Stimulated activated CD4-positive, alpha-beta T cell treated with anti-CD3 and anti-CD28 coated beads, Interleukin-4, amount 100 ng/mL, for 1 hour (primary cell): ENCODE measurements around the gene APOBEC3G.
"Not testable (repeated sequence)": the region's sequence is repeated elsewhere in the genome, so short reads cannot be mapped to it uniquely, and the experiment has no call there.

ENCODE experiments used
- DNase-seq: peaks from one replicate; pipeline ENCODE4 v3.0.0-alpha.2; 2020

The APOBEC3G gene

DNA sequence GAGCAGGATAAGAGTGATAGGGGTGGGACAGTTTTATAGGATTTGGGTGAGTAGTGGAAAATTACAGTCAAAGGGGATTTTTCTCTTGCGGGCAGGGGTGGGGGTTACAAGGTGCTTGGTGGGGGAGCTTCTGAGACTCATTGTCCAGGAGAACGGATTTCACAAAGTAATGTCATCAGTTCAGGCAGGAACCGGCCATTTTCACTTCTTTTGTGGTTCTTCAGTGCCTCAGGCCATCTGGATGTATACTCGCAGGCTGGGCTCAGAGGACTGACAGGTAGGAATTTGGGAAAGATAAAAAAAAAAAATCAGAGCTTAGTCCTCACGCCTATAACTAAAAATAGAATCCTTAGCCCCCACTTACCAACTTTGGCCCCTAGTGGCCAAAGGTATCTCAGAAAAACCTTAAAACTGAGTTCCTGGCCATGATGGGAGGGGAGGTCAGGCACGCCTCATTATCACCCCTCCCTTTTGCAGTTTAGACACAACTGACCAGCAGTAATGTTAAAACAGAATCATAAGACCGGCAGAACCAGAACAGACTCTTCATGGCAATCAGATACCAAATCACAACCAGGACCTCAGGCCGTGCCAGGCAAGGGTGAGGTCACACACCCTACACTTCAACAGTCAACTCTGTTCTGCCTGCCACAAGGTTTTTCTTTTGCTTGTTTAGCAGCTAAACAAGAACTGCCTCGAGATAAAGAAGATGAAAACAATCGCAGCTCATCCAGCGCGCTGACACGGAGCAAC, 8.9 kb upstream of the APOBEC3G start:
- DNase-seq: no peak

DNA sequence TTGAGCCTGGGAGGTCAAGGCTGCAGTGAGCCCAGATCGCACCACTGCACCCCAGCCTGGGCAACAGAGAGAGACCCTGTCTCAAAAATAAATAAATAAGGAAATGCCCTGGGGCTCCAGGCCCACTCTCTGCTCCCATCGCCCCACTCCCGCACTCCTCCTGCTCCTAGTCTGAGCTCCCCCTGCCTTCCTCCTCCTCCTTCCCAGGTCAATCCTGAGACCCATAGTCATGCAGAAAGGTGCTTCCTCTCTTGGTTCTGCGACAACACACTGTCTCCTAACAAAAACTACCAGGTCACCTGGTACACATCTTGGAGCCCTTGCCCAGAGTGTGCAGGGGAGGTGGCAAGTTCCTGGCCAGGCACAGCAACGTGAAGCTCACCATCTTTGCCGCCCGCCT, 6.9 kb upstream of the APOBEC3G start:
- no peak for DNase-seq

DNA sequence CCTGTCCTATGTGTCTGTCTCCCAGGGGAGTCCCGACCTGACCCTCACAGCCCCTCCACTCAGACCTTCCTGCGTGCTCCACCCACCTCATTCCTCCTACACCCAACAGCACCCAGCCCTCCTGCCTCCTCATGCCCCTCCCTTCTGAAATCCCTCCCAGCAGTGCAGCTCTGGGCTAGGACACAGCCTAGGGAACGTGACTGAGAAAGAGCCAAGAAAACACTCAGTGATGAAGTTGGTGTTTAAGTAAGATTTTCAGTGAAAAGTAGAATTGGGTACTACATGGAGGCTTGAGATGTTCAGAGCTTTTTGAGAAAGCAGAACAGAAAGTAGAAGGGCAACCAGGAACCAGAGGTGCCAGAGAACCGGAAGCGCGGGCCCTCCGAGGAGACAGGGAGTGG, 4.5 kb upstream of the APOBEC3G start:
- DNase-seq: not testable (repeated sequence)

DNA sequence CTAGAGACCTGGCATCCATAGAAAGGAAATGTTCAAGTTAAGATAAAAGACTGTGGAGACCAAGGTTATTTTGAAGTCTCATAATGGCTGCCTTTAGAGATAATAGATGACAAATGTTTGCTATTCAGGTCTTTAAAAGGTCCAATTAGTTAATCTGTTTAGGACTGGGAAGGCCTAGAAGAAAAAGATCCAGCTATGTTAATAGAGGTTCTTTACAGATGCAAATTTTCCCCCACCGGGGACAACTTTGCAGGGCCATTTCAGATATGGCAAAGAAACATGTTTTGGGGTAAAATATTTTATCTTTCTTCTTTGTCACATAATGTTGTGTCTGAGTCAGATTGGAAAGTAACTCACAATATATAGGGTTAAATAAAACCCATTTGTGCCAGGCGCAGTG, 3.1 kb upstream of the APOBEC3G start:
- no peak for DNase-seq

DNA sequence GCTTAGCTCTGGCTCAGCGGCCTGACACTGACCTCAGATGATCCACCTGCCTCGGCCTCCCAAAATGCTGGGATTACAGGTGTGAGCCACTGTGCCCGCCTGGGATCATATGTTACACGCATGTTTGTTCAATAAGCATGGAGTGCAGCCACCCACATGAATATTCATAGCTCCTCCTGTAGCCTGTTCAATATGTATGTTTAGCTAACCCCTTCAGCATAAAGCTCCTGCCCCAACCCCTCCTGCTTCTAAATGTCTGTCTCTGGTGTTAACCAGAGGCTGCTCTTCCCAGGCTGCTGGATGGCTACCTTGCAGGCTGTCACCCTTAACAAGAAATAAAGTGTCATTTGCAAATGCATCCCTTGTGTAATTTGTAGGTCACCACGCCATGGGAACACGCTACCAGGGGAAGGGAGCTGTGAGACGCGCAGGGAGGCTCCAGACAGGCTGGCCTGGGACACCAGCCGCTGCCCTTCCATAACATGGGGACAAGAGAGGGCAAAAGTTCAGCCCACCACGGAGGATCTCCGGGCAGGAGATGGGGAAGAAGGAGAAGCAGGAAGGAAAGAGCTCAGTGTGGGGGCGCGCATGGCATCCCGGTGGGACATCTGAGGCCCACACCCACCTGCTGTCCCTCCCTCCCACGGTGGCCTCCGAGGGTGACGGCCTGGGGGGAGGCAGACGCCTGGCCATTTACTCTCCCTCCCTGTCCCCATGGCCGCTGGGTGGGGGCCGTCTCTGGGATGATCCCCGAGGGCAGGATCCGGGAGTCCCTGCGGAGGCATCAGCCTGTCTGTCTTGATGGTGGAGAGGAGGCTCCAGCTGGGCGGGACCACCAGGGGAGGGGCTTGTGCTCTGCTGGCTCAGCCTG, 685 bp upstream of the APOBEC3G start:
- not testable (repeated sequence) for DNase-seq

DNA sequence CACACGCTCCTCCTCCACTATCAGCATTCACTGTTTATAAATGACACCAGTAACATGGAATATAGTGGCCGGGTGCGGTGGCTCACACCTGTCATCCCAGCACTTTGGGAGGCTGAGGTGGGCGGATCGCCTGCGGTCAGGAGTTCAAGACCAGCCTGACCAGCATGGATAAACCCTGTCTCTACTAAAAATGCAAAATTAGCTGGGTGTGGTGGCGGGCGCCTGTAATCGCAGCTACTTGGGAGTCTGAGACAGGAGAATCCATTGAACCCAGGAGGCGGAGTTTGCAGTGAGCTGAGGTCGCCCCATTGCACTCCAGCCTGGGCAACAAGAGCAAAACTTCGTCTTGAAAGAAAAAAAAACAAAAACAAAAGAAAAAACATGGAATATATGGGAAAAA, 837 bp downstream of the APOBEC3G start:
- not testable (repeated sequence) for DNase-seq

DNA sequence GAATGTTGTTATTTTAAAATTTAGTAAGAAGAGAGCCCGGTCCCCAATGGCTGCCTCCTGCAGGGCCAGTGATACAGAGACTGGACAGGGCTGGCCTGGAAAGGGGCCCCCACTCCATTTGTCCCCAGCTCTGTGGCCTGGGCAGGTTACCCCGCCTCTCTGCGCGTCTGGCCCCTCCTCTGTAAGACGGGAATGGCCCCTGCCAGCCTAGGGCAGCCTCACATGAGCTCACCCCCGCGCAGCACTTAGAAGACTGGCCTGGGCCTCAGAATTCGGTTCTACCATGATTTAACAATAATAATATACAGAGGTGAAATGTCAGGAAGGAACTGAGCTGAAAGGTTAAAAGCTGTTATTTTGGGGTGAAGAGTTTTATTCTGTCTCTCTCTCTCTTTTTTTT, 1.3 kb downstream of the APOBEC3G start:
- DNase-seq: no peak

DNA sequence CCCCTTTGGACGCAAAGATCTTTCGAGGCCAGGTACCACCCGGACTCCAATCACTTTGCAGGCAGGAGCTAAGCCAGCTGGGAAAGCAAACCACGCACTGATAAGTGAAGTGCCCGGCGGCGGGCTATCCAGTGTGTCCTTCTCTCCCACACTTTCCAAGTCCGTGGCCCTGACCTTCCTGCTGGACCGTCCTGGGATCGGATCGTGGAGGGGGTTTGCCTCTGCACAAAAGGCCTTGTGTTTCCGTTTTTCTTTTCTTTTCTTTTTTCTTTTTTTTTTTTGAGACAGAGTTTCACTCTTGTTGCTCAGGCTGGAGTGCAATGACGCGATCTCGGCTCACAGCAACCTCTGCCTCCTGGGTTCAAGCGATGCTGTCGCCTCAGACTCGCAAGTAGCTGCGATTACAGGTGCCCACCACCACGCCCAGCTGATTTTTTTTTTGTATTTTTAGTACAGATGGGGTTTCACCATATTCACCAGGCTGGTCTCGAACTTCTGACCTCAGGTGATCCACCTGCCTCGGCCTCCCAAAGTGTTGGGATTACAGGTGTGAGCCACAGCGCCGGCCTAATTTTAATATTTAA, 2.1 kb downstream of the APOBEC3G start:
- not testable (repeated sequence) for DNase-seq

DNA sequence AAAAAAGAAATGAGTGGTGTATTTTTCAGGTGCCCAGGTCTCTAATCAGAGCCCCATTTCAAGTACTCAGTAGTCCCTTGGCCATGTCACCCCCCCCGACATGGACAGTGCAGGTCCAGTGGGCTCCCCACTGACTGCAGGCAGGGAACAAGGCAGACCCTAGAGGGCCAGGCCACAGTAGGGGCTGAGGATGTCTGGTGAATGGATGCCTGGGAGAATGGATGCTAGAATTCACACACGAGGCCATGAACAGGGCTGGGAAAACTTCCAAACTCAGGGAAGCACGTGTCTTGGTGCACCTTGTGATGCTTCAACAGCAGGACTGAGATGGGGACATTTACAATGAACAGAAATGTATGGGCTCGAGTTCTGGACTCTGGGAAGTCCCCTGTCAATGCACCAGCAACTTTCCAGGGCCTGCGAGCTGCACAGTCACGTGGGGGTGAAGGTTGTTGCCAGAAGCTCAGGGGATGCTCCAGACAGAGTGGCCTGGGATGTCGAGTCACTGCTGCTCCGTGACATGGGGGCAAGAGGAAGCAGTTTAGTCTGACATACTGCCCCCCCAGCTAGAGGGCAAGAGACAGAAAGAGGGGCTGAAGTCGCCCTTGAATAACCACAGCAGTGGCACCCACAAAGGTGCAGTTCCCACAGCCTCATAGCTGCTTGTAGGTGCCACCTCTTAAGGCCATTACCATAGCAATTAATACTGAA, 3.1 kb downstream of the APOBEC3G start:
- DNase-seq: no peak

DNA sequence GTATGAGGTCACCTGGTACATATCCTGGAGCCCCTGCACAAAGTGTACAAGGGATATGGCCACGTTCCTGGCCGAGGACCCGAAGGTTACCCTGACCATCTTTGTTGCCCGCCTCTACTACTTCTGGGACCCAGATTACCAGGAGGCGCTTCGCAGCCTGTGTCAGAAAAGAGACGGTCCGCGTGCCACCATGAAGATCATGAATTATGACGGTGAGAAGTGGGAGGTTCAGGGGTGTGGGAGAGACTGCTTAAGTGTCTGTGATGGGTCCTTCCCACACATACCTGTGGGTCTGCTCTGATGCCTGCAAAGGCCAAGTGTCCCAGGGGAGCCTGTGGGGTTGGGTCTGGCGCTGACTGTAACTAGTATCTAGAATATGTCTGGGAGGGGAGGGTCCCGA, 3.9 kb downstream of the APOBEC3G start:
- no peak for DNase-seq

DNA sequence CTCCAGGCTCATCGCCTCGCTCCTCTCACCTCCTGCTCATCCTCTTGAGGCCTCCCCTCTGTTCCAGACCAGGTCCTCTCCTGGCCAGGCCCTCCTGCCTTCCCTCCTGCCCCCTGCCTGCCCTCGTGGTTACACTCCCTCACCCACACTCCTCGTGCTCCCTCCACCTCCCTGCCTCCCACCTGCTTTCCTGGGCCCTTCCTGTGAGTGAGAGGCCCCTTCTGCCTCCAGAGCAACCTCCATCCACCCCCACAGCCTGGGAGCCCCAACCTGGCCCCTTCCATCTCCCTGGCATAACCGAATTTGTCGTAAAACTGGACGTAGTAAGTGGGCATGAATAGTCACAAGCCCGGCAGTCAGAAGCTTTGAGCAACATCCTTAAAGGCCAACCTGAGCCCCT, 4.5 kb downstream of the APOBEC3G start:
- no peak for DNase-seq

DNA sequence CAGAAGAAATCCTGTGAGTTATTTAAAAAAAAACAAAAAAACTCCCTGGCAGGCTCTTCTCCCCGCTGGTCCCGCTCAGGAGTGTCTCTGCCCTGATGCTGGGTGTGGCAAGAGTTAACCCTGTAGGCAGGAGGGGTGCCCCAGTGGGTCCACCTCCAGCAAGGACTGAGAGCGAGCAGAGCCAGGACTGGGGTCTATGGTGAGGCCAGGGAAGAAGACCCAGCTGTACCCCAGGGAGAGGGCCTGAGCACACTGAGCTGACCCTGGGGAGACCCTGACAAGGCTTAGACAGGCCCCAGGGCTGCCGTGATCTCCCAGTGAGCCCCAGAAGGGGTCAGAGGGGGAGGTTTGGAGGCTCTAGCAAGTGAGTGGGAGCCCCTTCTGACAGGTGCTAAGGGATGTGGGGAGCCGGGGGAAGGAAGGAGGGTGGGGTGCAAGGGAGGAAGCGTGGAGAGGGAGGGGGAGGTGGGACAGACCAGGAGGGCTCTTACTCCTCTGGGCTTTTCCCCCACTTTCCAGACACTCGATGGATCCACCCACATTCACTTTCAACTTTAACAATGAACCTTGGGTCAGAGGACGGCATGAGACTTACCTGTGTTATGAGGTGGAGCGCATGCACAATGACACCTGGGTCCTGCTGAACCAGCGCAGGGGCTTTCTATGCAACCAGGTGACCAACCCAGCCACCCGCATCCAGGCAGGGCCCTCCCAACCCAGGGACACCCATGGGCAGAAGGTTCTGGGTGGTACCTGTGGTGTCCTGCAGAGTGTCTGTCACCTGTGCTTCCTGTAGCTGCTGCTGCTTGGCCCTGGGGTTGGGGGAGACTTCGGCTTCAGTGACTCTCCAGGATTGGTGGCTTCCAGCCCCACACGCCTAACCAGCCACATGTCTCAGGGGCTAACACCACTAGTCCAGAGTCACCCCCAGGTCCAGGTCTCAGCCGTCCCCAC, 6.4 kb downstream of the APOBEC3G start:
- no peak for DNase-seq

DNA sequence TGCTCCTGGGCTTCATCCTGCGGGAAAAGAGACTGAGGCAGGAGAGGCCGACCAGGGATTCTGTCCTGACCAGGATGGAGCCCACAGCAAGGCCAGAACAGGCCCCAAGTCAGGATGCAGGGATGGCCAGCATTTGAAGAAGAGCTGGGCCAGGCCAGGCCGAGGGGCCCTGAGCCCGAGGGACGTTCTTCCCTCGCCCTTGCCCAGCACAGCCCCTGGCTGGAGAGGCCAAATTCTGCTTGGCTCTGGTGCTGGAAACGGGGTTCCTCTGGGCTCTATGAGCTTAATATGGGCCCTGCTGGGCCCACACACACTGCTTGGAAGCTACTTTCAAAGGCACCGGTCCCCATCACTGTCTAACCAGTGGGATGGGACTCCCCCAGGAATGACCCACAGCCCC, 7.6 kb downstream of the APOBEC3G start:
- DNase-seq: no peak

DNA sequence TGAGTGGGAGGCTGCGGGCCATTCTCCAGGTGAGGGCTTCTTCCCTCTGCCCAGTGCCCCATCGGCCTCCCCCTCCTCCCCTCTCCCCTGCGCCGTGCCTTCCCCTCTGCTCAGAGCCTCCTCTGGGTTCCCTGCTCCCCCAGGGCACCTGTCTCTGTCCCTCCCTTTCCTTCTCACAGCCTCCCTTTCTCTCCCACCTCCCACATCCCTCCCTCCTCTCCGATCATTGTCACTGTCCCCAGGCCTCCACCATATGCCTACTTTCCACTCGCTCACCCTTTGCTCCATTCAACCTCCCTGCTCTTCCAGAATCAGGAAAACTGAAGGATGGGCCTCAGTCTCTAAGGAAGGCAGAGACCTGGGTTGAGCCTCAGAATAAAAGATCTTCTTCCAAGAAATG, 10.0 kb downstream of the APOBEC3G start:
- DNase-seq: no peak

DNA sequence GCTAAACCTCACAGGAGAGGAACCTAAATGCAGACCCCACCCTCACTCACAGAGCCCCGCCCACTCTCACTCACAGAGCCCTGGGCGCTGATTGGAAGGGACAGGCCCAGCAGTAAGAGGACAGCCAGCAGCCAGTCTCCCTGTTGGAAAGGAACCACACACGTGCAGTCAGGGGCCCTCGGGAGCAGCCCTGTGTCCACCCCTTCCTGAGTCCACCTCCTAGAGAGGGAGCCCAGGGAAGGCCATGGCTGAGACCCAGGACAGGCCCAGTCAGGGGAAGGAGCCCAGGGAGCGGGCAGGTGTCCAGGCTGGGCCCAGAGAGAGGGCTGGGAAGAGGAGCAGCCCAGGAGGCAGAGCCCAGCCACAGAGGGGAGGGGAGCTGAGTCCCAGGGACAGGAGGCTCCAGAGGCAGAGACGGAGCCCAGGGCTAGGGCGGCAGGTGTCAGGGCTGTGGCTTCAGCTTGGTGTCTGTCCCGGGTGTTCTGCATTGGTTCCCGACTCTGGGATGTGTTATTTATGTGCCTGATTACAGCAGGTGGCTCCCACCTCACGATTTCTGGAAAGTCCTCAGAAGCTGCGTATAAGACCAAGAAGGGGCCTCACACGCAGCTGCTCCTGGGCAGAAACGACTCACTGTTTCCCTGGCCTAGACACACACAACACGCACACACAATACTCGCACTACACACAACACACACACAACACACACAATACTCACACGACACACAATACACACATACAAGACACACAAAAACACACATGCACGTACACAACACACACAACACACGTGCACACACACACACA, 11.0 kb downstream of the APOBEC3G start:
- DNase-seq: no peak

DNA sequence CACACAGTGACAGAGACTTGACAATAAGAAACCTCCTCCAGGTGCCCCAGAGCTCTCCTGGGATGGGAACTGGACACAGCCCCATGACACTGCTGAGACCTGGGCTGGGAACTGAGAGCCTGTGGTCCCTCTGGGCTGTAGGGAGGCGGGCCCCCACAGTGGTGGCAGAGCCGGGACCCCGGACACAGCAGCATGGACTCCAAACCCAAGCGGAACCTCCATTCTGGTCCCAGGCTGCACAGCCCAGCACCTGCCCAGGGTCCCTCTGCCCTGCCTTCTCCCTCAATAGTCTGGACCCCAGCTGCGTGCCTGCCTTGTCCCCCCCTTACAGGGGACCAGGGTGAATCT, 11.6 kb downstream of the APOBEC3G start:
- DNase-seq: no peak

DNA sequence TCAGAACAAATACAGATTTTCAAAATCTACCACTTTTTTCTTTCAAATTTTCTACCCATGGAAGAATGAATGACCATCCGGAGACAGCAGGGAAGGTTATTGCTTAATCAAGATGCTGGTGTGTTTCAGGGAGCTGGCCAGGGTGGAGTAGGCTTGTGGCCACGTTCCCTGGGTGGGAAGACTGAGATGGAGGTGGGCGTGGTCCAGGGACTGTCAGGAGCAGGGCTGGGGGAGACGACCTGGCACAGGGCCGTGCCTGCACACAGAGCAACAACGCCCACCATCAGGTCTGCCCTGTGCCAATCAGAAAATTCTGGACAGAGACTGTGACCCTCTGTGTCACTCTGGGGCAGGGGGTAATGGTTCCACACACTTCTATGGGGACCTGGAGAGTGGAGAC, 12.9 kb downstream of the APOBEC3G start:
- no peak for DNase-seq

DNA sequence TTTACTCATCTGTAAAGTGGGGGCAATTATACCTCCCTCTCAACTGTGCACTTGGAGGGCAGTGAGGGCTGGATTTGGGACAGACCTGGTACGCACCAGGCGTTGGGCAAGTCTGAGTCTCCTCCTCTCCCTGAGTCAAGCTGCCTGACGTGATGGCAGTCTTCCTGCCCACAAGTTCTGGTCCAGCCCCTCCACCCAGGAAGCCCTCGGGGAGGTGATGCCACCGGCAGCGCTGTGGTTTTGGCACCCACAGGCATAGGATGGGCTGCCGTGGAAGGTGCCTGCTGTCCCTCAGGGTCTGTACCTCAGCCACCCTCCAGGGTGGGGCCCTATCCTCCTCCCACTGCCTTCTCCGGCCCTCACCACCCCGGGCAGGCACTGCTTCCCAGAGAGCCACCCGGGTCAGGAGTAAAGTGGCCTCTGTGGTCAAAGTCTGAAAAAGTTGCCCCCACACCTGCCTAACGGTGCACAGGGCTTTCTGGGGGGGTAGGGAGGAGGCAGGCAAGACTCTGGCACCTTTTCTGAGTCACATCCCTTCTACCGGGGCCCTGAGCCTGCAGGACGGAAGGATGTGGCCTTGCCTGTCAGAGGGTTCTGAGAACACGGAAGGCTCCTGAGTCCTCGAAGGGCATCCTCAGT, 13.5 kb downstream of the APOBEC3G start:
- peak; percentile 58 for DNase-seq

DNA sequence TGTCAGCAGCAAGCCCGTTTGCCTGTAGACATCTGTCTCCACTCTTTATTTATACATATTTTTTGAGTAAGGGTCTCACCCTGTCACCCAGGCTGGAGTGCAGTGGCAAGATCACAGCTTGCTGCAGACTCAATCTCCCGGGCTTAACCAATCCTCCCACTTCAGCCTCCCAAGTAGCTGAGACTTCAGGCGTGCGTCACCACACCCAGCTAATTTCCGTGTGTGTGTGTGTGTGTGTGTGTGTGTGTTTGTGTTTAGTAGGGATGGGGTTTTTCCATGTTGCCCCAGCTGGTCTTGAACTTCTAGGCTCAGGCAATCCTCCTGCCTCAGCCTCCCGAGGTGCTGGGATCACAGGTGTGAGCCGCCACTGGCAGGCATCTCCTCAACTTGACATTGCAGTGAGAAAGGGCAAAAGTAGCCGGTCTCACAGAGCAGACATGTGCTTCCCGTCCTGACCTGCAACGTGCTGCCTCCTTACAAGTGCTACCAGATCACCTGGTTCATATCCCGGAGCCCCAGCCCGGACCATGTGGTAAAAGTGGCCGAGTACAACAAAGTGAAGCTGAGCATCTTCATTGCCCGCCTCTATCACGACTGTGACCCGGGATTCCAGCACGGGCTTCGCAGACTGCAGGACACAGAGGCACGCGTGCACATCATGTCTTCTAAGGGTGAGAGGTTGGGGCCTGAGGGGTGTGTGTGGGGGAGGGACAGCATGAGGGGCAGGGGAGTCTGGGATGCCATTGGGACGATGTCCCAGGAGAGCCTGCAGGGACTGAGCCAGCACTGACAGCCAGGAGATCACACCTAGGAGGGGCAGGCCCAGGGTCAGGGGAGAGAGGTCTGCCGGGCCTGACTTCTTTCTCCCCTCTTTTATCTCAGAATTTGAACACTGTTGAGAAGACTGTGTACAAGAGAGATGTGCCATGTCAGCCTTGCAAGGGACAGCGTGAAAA, 14.3 kb downstream of the APOBEC3G start:
- no peak for DNase-seq
